PC-9 (cell line): ENCODE data around the gene EPC2.

Experiments
- CTCF ChIP-seq: fragments of 200-600 bp; sonication (generic); conservative IDR thresholded peaks from 2 replicates; pipeline ENCODE4 v1.6.1; 2017; ENCODE audit warnings: mixed run types, antibody characterized with exemption, mild to moderate bottlenecking, moderate library complexity
- EZH2 ChIP-seq: fragments of 200-600 bp; sonication (generic); IDR thresholded peaks from 2 replicates; pipeline ENCODE4 v1.8.0; 2017; ENCODE audit warnings: antibody characterized with exemption, low read depth

GRCh38 chr2:148826791-148827190 lies 182.2 kb downstream of the EPC2 start:
- TF ChIP-seq CTCF: no peak
- TF ChIP-seq EZH2: no peak
